OCI-LY7 (cell line): Measurements from ENCODE around the gene PIEZO2. TPM values are rescaled to one million over a fixed set of nuclear protein-coding genes. Genes with fewer than 3 reads are reported as not detected.

Source experiments
- BruUV-seq: library from RNA; stranded (reverse); fragments of 400-500 nt; replicated peaks from 2 replicates; lab custom pipeline; 2021; lab: Mats Ljungman, UMichigan
- CTCF ChIA-PET: fragments of 300-600 bp; sonication (Branson Sonifier 250); formaldehyde crosslinking; loops from one replicate; lab custom pipeline; 2022; ENCODE audit warnings: antibody characterized with exemption; ENCODE audit not compliant: unreplicated experiment; lab: Charles Lee
- POLR2A ChIA-PET: fragments of 300-600 bp; sonication (Branson Sonifier 250); formaldehyde crosslinking; loops from one replicate; lab custom pipeline; 2022; ENCODE audit warnings: antibody characterized with exemption; lab: Charles Lee
- DNase-seq: peaks from one replicate; pipeline ENCODE4 v3.0.0-alpha.2; 2015; ENCODE audit warnings: low spot score
- H2AFZ ChIP-seq: fragments of 200-600 bp; sonication (generic), shearing (Covaris generic); 2 replicates; pipeline ENCODE4 v1.6.1; 2014; ENCODE audit warnings: mild to moderate bottlenecking, antibody characterized with exemption, low read length, moderate library complexity
- H3K27ac ChIP-seq: fragments of 200-600 bp; sonication (generic); 2 replicates; pipeline ENCODE4 v1.5.1; 2014; ENCODE audit warnings: mixed run types, low read depth, mild to moderate bottlenecking, moderate library complexity, low read length, inconsistent platforms; ENCODE audit not compliant: poor library complexity, severe bottlenecking
- H3K36me3 ChIP-seq: fragments of 200-600 bp; sonication (generic); 2 replicates; pipeline ENCODE4 v1.6.1; 2014; ENCODE audit warnings: mild to moderate bottlenecking, antibody characterized with exemption, low read length, moderate library complexity, mixed read lengths; ENCODE audit not compliant: insufficient read depth
- H3K4me1 ChIP-seq: fragments of 200-600 bp; sonication (generic); 2 replicates; pipeline ENCODE4 v1.5.1; 2014; ENCODE audit warnings: mild to moderate bottlenecking, low read length; ENCODE audit not compliant: insufficient read depth, poor library complexity, severe bottlenecking
- H3K4me2 ChIP-seq: fragments of 200-600 bp; sonication (generic); 2 replicates; pipeline ENCODE4 v1.6.1; 2014; ENCODE audit warnings: mild to moderate bottlenecking, low read length
- H3K4me3 ChIP-seq: fragments of 200-600 bp; sonication (generic); 2 replicates; pipeline ENCODE4 v1.5.1; 2014; ENCODE audit warnings: mild to moderate bottlenecking, low read depth, low read length; ENCODE audit not compliant: poor library complexity, severe bottlenecking
- H3K79me2 ChIP-seq: fragments of 200-600 bp; sonication (generic); 2 replicates; pipeline ENCODE4 v1.6.1; 2016; ENCODE audit warnings: low read depth, mild to moderate bottlenecking, low read length, moderate library complexity, mixed read lengths; ENCODE audit not compliant: insufficient read depth
- H3K9me2 ChIP-seq: fragments of 200-600 bp; sonication (generic); 2 replicates; pipeline ENCODE4 v1.6.1; 2016; ENCODE audit warnings: mild to moderate bottlenecking, low read length, mixed read lengths; ENCODE audit not compliant: insufficient read depth
- H3K9me3 ChIP-seq: fragments of 200-600 bp; sonication (generic); 2 replicates; pipeline ENCODE4 v1.6.1; 2014; ENCODE audit warnings: mild to moderate bottlenecking, mixed run types, low read length, mixed read lengths
- H4K20me1 ChIP-seq: fragments of 200-600 bp; sonication (generic); 2 replicates; pipeline ENCODE4 v1.6.1; 2014; ENCODE audit warnings: mild to moderate bottlenecking, antibody characterized with exemption, low read length, moderate library complexity, mixed read lengths; ENCODE audit not compliant: insufficient read depth
- CTCF ChIP-seq: fragments of 200-600 bp; sonication (generic); conservative IDR thresholded peaks from 2 replicates; pipeline ENCODE4 v1.5.1; 2014; ENCODE audit warnings: mild to moderate bottlenecking, antibody characterized with exemption, low read length, moderate library complexity, mixed read lengths
- EZH2phosphoT487 ChIP-seq: fragments of 200-600 bp; sonication (generic); IDR thresholded peaks from 2 replicates; pipeline ENCODE4 v1.6.1; 2018; ENCODE audit warnings: low read depth, borderline replicate concordance, mild to moderate bottlenecking, mixed run types, antibody characterized with exemption, low read length, moderate library complexity, mixed read lengths
- intact Hi-C: fragments of 100-400 bp; cut with micrococcal nuclease; formaldehyde crosslinking; loops from one replicate; pipeline ENCODE4 v1.10.0; 2022; ENCODE audit not compliant: unreplicated experiment
- total RNA-seq, 2 experiments: library from RNA; depleted of rRNA in 1 of 2; stranded (reverse); fragments of >200 nt in 1 of 2; shearing (Covaris generic) in 1 of 2; gene quantifications; 2 replicates each; pipeline ENCODE4 v1.2.3, GENCODE V29; 2014 to 2022

The PIEZO2 gene
- total RNA-seq, 2 experiments from 2014 or later: 0.95 to 3.3 TPM

- Histone ChIP-seq H3K9me2 (no peaks in the 10 kb centered on the region), H2AFZ (no peak overlapping the region), H3K79me2 (no peaks in the 10 kb centered on the region), H3K4me1 (no peaks in the 10 kb centered on the region), H3K4me3 (no peak overlapping the region), H3K4me2 (no peak overlapping the region), H3K9me3 (no peaks in the 10 kb centered on the region), H3K27ac (no peak overlapping the region), H4K20me1 (no peaks in the 10 kb centered on the region), H3K36me3 (no peaks in the 10 kb centered on the region)
- POLR2A ChIA-PET: no interaction called here
- TF ChIP-seq CTCF: no peak
- no peak for TF ChIP-seq EZH2phosphoT487
- intact Hi-C loops: no loop called here
- no peak for DNase-seq
- no TSS peak for BruUV-seq
- CTCF ChIA-PET: interaction anchor here (0.6 kb wide), 1 partner anchor 239 kb away, joined by 3 read pairs; no protein-coding TSS in a partner anchor
Observed at GRCh38 chr18:10757946-10758345, 391.4 kb downstream of the PIEZO2 start.

GRCh38 chr18:10757349-10757748 lies 392.0 kb downstream of the PIEZO2 start:
- Histone ChIP-seq H4K20me1 (no peaks in the 10 kb centered on the region), H3K4me1 (no peaks in the 10 kb centered on the region), H3K79me2 (no peaks in the 10 kb centered on the region), H3K27ac (no peak overlapping the region), H3K4me2 (no peak overlapping the region), H3K36me3 (no peaks in the 10 kb centered on the region), H3K4me3 (no peak overlapping the region), H2AFZ (no peak overlapping the region), H3K9me3 (no peaks in the 10 kb centered on the region), H3K9me2 (no peaks in the 10 kb centered on the region)
- ChIA-PET CTCF (interaction anchor here (0.6 kb wide), 1 partner anchor 238 kb away, joined by 3 read pairs; no protein-coding TSS in a partner anchor), POLR2A (interaction anchor here (0.6 to 0.7 kb wide), 2 partner anchors 381 to 1403 kb away, joined by 3 to 4 read pairs; no protein-coding TSS in a partner anchor)
- TF ChIP-seq EZH2phosphoT487 (no peak), CTCF (no peak)
- intact Hi-C loops: no loop called here
- BruUV-seq: no TSS peak
- DNase-seq: no peak

- BruUV-seq: no TSS peak
- H3K27ac ChIP-seq: no peak overlapping the region
- H3K4me3 ChIP-seq: no peak overlapping the region
- no peak for TF ChIP-seq EZH2phosphoT487
- no peak for TF ChIP-seq CTCF
- H3K9me2 ChIP-seq: no peaks in the 10 kb centered on the region
- H3K4me2 ChIP-seq: no peak overlapping the region
- H4K20me1 ChIP-seq: no peaks in the 10 kb centered on the region
- no peaks in the 10 kb centered on the region for H3K9me3 ChIP-seq
- ChIA-PET CTCF (interaction anchor here (0.7 kb wide), 1 partner anchor 196 kb away, joined by 29 read pairs; no protein-coding TSS in a partner anchor), POLR2A (interaction anchor here (0.6 to 1.2 kb wide), 8 partner anchors 17 to 538 kb away, joined by 3 to 7 read pairs (median 3); no protein-coding TSS in a partner anchor)
- no peaks in the 10 kb centered on the region for H3K79me2 ChIP-seq
- H3K36me3 ChIP-seq: no peaks in the 10 kb centered on the region
- no peak overlapping the region for H2AFZ ChIP-seq
- intact Hi-C loops: no loop called here
- H3K4me1 ChIP-seq: no peaks in the 10 kb centered on the region
- DNase-seq: no peak
Observed at GRCh38 chr18:10755855-10756254, 393.5 kb downstream of the PIEZO2 start.
